T-cell (primary cell): Measurements from ENCODE around the gene CALU. TPM values are rescaled to one million over a fixed set of nuclear protein-coding genes. Genes with fewer than 3 reads are reported as not detected.

Source experiments
- ATAC-seq, 4 experiments: fragments of 200-7000 bp in 3 of 4; fragments of 150-1000 bp in 1 of 4; cut with Tn5 transposase; replicated peaks in 1 of 4; 1 replicate in 3 of 4; 2 replicates in 1 of 4; pipeline ENCODE4 v1.10.0; 2021; ENCODE audit warnings: moderate library complexity in 3 of 4, mild to moderate bottlenecking in 2 of 4, moderate number of reproducible peaks in 1 of 4
- CTCF ChIA-PET, 2 donors: fragments of 300-600 bp; sonication (Branson Sonifier 250); formaldehyde crosslinking; loops; one replicate each; lab custom pipeline; 2022; ENCODE audit warnings: antibody characterized with exemption in 2 of 2; lab: Charles Lee
- POLR2A ChIA-PET, 2 donors: fragments of 300-600 bp; sonication (Branson Sonifier 250); formaldehyde crosslinking; loops; one replicate each; lab custom pipeline; 2022; ENCODE audit warnings: antibody characterized with exemption in 2 of 2; lab: Charles Lee
- DNase-seq, 35 experiments: peaks; one replicate each; pipeline versions ENCODE4 v3.0.0 to v3.0.0-alpha.2; 2013 to 2023
- H3K27ac ChIP-seq: one replicate; pipeline ENCODE4 v1.5.1; 2013; ENCODE audit warnings: low read length
- H3K27me3 ChIP-seq, 2 experiments: replicated peaks in 1 of 2; 1 replicate in 1 of 2; 2 replicates in 1 of 2; pipeline versions ENCODE4 v1.6.1 to v1.7.0; 2013; ENCODE audit warnings: low read length in 1 of 2, mixed read lengths in 1 of 2; ENCODE audit not compliant: control insufficient read depth in 2 of 2, insufficient read depth in 2 of 2; ENCODE audit errors: extremely low read depth in 1 of 2
- H3K36me3 ChIP-seq, 2 donors: 1 replicate in 1 of 2; 2 replicates in 1 of 2; pipeline versions ENCODE4 v1.6.1 to v1.7.0; 2013; ENCODE audit warnings: low read length in 1 of 2; ENCODE audit not compliant: control insufficient read depth in 2 of 2, insufficient read depth in 1 of 2; ENCODE audit errors: extremely low read depth in 1 of 2
- H3K4me1 ChIP-seq, 2 experiments: 1 replicate in 1 of 2; 2 replicates in 1 of 2; pipeline versions ENCODE4 v1.6.1 to v1.7.0; 2013; ENCODE audit warnings: low read length in 2 of 2, mixed read lengths in 1 of 2; ENCODE audit not compliant: insufficient read depth in 2 of 2, control insufficient read depth in 1 of 2; ENCODE audit errors: extremely low read depth in 1 of 2
- H3K4me3 ChIP-seq, 2 donors: 1 replicate in 1 of 2; 2 replicates in 1 of 2; pipeline versions ENCODE4 v1.5.1 to v1.7.0; 2013; ENCODE audit warnings: mild to moderate bottlenecking in 2 of 2, low read length in 1 of 2, moderate library complexity in 1 of 2; ENCODE audit not compliant: control insufficient read depth in 1 of 2; ENCODE audit errors: extremely low read depth in 1 of 2
- H3K9me3 ChIP-seq: 2 replicates; pipeline ENCODE4 v1.7.0; 2013
- H3K27ac Mint-ChIP-seq, 2 donors: one replicate each; pipeline ENCODE4 v1.8.0; 2020 to 2021; ENCODE audit warnings: mild to moderate bottlenecking in 2 of 2, mixed read lengths in 2 of 2
- H3K27me3 Mint-ChIP-seq, 2 donors: one replicate each; pipeline ENCODE4 v1.8.0; 2021 to 2022; ENCODE audit warnings: mixed read lengths in 2 of 2
- H3K36me3 Mint-ChIP-seq: one replicate; pipeline ENCODE4 v1.8.0; 2021; ENCODE audit warnings: mixed read lengths
- H3K4me1 Mint-ChIP-seq, 3 donors: one replicate each; pipeline ENCODE4 v1.8.0; 2020 to 2022; ENCODE audit warnings: mixed read lengths in 3 of 3, mild to moderate bottlenecking in 1 of 3
- H3K4me3 Mint-ChIP-seq, 3 donors: one replicate each; pipeline ENCODE4 v1.8.0; 2020 to 2022; ENCODE audit warnings: mild to moderate bottlenecking in 3 of 3, mixed read lengths in 3 of 3, moderate library complexity in 3 of 3
- H3K9me3 Mint-ChIP-seq, 3 donors: one replicate each; pipeline ENCODE4 v1.8.0; 2020 to 2022; ENCODE audit warnings: mixed read lengths in 3 of 3
- WGBS: methylation state at CpG from one replicate; pipeline ENCODE4 v1.1.5; 2013; ENCODE audit warnings: missing lambda C conversion rate; ENCODE audit not compliant: insufficient coverage; 5-methylcytosine and 5-hydroxymethylcytosine counted together
- total RNA-seq, 35 experiments: library from RNA in 6 of 35; stranded (reverse) in 6 of 35; fragments of 120-200 nt in 1 of 35; gene quantifications; one replicate each; pipeline versions ENCODE4 v1.2.1 to v1.2.4 and lab custom pipeline; 2013 to 2026

The CALU gene
- total RNA-seq, 5 donors from 2014 or later (not counting 1 experiment from before 2014, with no cell fraction given) = 15.8 to 23.4 (median 16.7) TPM

DNA sequence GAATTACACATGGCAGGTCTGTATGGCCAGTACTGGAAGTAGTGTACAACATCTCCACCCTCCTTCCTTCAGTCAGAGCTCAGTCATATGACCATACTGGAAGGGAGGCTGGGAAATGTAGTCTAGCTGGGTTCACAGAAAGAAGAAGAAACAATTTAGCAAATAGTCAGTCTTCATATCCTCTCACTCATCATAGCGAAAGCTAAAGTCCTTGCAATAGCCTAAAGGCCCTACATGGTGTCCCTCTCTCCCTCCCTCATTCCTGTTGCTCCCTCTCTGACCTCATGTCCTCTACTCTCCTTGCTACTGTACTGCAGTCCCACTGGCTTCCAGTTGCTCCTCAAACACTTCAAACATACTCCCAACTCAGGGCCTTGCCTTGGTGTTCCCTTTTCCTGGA, 4.3 kb upstream of the CALU start:
- Mint-ChIP-seq H3K4me1 (peaks cover 14 to 21% (median 16%) of the 10 kb centered on the region in 3 donors), H3K9me3 (no peaks in the 10 kb centered on the region), H3K36me3 (no peaks in the 10 kb centered on the region), H3K4me3 (no peak overlapping the region), H3K27me3 (peaks cover 9 to 10% of the 10 kb centered on the region in 2 donors), H3K27ac (no peak overlapping the region)
- CTCF ChIA-PET = interaction anchor here in 1 of 2 donors (0.7 kb wide), 1 partner anchor 93 kb away, joined by 5 read pairs; no protein-coding TSS in a partner anchor
- POLR2A ChIA-PET = interaction anchor here in 1 of 2 donors (0.5 kb wide), 1 partner anchor 335 kb away, joined by 8 read pairs; no protein-coding TSS in a partner anchor
- DNase-seq = no peak
- no peaks in the 10 kb centered on the region for H3K36me3 ChIP-seq
- 100% methylated on average over 1 of the region's 1 CpG for WGBS
- no peak for ATAC-seq
- H3K9me3 ChIP-seq = no peaks in the 10 kb centered on the region
- peaks cover 7 to 10% of the 10 kb centered on the region in 2 experiments for H3K4me1 ChIP-seq
- no peak overlapping the region for H3K27ac ChIP-seq
- peaks cover 0 to 4% of the 10 kb centered on the region in 2 experiments for H3K27me3 ChIP-seq
- no peak overlapping the region for H3K4me3 ChIP-seq

GRCh38 chr7:128735436-128735835, 3.7 kb upstream of the CALU start:
- 100% methylated on average over 2 of the region's 5 CpGs for WGBS
- POLR2A ChIA-PET = no interaction called here
- no peaks in the 10 kb centered on the region for H3K9me3 Mint-ChIP-seq
- peaks cover 19 to 26% (median 21%) of the 10 kb centered on the region in 3 donors for H3K4me1 Mint-ChIP-seq
- Histone ChIP-seq H3K27me3 (peaks cover 0 to 4% of the 10 kb centered on the region in 2 experiments), H3K4me3 (no peak overlapping the region), H3K4me1 (peaks cover 13% of the 10 kb centered on the region in 2 experiments), H3K36me3 (no peaks in the 10 kb centered on the region), H3K27ac (no peak overlapping the region), H3K9me3 (no peaks in the 10 kb centered on the region)
- H3K36me3 Mint-ChIP-seq = no peaks in the 10 kb centered on the region
- no peak overlapping the region for H3K27ac Mint-ChIP-seq
- ATAC-seq = no peak
- peaks cover 9 to 10% of the 10 kb centered on the region in 2 donors for H3K27me3 Mint-ChIP-seq
- H3K4me3 Mint-ChIP-seq = no peak overlapping the region
- DNase-seq = no peak
- CTCF ChIA-PET = interaction anchor here (0.7 kb wide), 2 partner anchors 92 to 354 kb away, joined by 3 to 5 read pairs; no protein-coding TSS in a partner anchor

- ChIA-PET POLR2A (no interaction called here), CTCF (interaction anchor here in 1 of 2 donors (0.5 kb wide), 1 partner anchor 1750 kb away, joined by 3 read pairs; no protein-coding TSS in a partner anchor)
- peak overlapping the region in 1 of 3 donors; percentile 100 for H3K4me3 Mint-ChIP-seq
- no peak for DNase-seq
- peaks cover 36 to 44% (median 37%) of the 10 kb centered on the region in 3 donors for H3K4me1 Mint-ChIP-seq
- no peaks in the 10 kb centered on the region for H3K36me3 Mint-ChIP-seq
- H3K27me3 Mint-ChIP-seq = no peaks in the 10 kb centered on the region
- no peak for ATAC-seq
- 100% methylated on average over 1 of the region's 4 CpGs for WGBS
- no peaks in the 10 kb centered on the region for H3K27me3 ChIP-seq
- no peaks in the 10 kb centered on the region for H3K36me3 ChIP-seq
- H3K4me1 ChIP-seq = peaks cover 19 to 20% of the 10 kb centered on the region in 2 experiments
- no peaks in the 10 kb centered on the region for H3K9me3 Mint-ChIP-seq
- no peak overlapping the region for H3K27ac ChIP-seq
- no peak overlapping the region for H3K4me3 ChIP-seq
- no peak overlapping the region for H3K27ac Mint-ChIP-seq
- H3K9me3 ChIP-seq = no peaks in the 10 kb centered on the region
Observed at GRCh38 chr7:128737441-128737840, 1.7 kb upstream of the CALU start.

DNA sequence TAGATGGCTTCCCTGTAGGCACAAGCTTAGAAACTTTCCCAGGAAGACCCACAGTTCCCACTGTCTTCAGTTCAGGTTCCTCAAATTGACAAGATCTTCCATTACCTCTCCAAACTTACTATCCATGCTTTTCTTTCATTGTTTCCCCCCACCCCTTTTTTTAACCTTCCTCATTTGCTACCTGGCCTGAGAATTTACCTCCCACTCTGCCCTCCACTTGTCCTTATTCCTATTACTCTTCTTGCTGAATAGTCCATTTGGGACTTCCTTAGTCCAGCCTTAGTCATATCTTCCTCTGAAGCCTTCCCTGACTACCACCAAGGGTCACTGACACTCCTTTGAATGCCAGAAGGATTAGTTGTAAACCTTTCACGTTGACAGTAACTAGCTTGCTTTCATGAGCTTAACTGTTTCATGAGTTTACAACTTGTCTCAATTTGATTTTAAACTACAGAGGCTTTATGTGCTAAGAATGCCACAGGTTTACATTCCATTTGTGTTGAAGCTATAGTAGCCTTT, 1.2 kb upstream of the CALU start:
- Mint-ChIP-seq H3K4me3 (peak overlapping the region; percentile 97 to 100 (median 98)), H3K27ac (peak overlapping the region; percentile 2 to 97), H3K27me3 (no peaks in the 10 kb centered on the region), H3K36me3 (no peaks in the 10 kb centered on the region), H3K4me1 (peaks cover 36 to 45% (median 39%) of the 10 kb centered on the region in 3 donors), H3K9me3 (no peaks in the 10 kb centered on the region)
- DNase-seq = no peak
- POLR2A ChIA-PET = interaction anchor here (0.7 to 1.7 kb wide), 3 partner anchors 15 to 53 kb away, joined by 3 to 4 read pairs (median 3); no protein-coding TSS in a partner anchor
- CTCF ChIA-PET = interaction anchor here in 1 of 2 donors (0.5 to 1.0 kb wide), 3 partner anchors 16 to 1749 kb away, joined by 3 read pairs; partner anchors contain the start of gene ATP6V1F
- H3K4me3 ChIP-seq = peak overlapping the region in 1 of 2 donors; percentile 98
- H3K36me3 ChIP-seq = no peaks in the 10 kb centered on the region
- no peak overlapping the region for H3K27ac ChIP-seq
- H3K27me3 ChIP-seq = no peaks in the 10 kb centered on the region
- no peaks in the 10 kb centered on the region for H3K9me3 ChIP-seq
- ATAC-seq = no peak
- no CpG with 5 or more reads among the region's 1 CpG for WGBS
- peaks cover 19 to 20% of the 10 kb centered on the region in 2 experiments for H3K4me1 ChIP-seq

DNA sequence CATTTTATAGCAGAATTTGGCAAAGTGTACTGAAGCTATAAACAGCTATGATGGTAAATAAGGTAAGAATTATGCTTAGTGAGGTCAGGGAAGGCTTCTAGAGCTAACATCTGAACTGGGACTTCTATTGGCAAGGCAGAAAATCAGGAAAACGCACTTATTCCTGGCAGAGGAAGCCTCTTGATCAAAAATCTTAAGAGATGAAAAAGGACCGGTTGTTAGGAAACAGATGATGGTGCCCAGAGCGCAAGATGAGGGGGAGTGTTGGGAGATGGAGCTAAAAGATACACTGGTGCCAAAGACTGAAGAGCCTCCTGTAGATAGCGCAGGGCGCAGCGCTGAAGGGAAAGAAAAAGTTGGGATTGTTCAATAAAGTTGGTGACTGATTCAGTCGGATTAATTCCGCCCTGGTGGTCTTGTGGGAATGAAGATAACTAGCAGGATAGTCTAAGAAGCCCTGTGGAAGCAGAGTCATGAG, 550 bp upstream of the CALU start:
- Mint-ChIP-seq H3K4me1 (peaks cover 36 to 47% (median 42%) of the 10 kb centered on the region in 3 donors), H3K27ac (peak overlapping the region; percentile 92 to 97), H3K9me3 (no peaks in the 10 kb centered on the region), H3K36me3 (no peaks in the 10 kb centered on the region), H3K4me3 (peak overlapping the region; percentile 97 to 100 (median 98)), H3K27me3 (no peaks in the 10 kb centered on the region)
- DNase-seq (peak in 8 of 35 experiments; percentile 2 to 10 (median 5)), ATAC-seq (peak in 3 of 4 experiments; percentile 16 to 23 (median 21))
- POLR2A ChIA-PET = interaction anchor here (0.7 to 1.7 kb wide), 3 partner anchors 14 to 53 kb away, joined by 3 to 4 read pairs (median 3); no protein-coding TSS in a partner anchor
- peak overlapping the region; percentile 91 to 98 for H3K4me3 ChIP-seq
- H3K9me3 ChIP-seq = no peaks in the 10 kb centered on the region
- H3K4me1 ChIP-seq = peaks cover 20 to 21% of the 10 kb centered on the region in 2 experiments
- CTCF ChIA-PET = interaction anchor here in 1 of 2 donors (0.7 to 1.0 kb wide), 4 partner anchors 13 to 124 kb away, joined by 3 to 5 read pairs (median 4); partner anchors contain the start of gene ATP6V1F
- H3K27me3 ChIP-seq = no peaks in the 10 kb centered on the region
- peak overlapping the region; percentile 65 for H3K27ac ChIP-seq
- H3K36me3 ChIP-seq = no peaks in the 10 kb centered on the region
- 3% methylated on average over 8 of the region's 8 CpGs for WGBS

GRCh38 chr7:128739990-128740682, 977 bp downstream of the CALU start:
- Mint-ChIP-seq H3K4me3 (peak overlapping the region; percentile 97 to 100 (median 98)), H3K36me3 (no peaks in the 10 kb centered on the region), H3K27me3 (no peaks in the 10 kb centered on the region), H3K9me3 (no peaks in the 10 kb centered on the region), H3K4me1 (peaks cover 46 to 56% (median 55%) of the 10 kb centered on the region in 3 donors), H3K27ac (peak overlapping the region; percentile 92 to 97)
- ChIA-PET CTCF (interaction anchor here (0.6 to 1.4 kb wide), 5 partner anchors 15 to 1085 kb away, joined by 3 to 4 read pairs (median 3); partner anchors contain the start of gene ATP6V1F (in 1 of the 2)), POLR2A (interaction anchor here (0.6 to 1.1 kb wide), 7 partner anchors 14 to 396 kb away, joined by 3 to 9 read pairs (median 4); no protein-coding TSS in a partner anchor)
- no peak for DNase-seq
- peaks cover 20 to 23% of the 10 kb centered on the region in 2 experiments for H3K4me1 ChIP-seq
- WGBS = 23% methylated on average over 4 of the region's 13 CpGs
- no peaks in the 10 kb centered on the region for H3K36me3 ChIP-seq
- no peaks in the 10 kb centered on the region for H3K27me3 ChIP-seq
- H3K9me3 ChIP-seq = no peaks in the 10 kb centered on the region
- no peak for ATAC-seq
- peak overlapping the region; percentile 87 for H3K27ac ChIP-seq
- H3K4me3 ChIP-seq = peak overlapping the region; percentile 91 to 98
